A673 (cell line): ENCODE results near the gene MAML2. TPM values are rescaled to one million over a fixed set of nuclear protein-coding genes. Genes with fewer than 3 reads are reported as not detected.
"Not testable (repeated sequence)": the region's sequence is repeated elsewhere in the genome, so short reads cannot be mapped to it uniquely, and the experiment has no call there.

Experiments
- BruUV-seq: library from RNA; stranded (reverse); fragments of 400-500 nt; replicated peaks from 2 replicates; lab custom pipeline; 2021; lab: Mats Ljungman, UMichigan
- CTCF ChIA-PET: fragments of 300-600 bp; sonication (Branson Sonifier 250); formaldehyde crosslinking; loops from one replicate; lab custom pipeline; 2022; ENCODE audit warnings: antibody characterized with exemption; lab: Charles Lee
- POLR2A ChIA-PET: fragments of 300-600 bp; sonication (Branson Sonifier 250); formaldehyde crosslinking; loops from one replicate; lab custom pipeline; 2022; ENCODE audit warnings: antibody characterized with exemption; ENCODE audit not compliant: low non-redundant PET; lab: Charles Lee
- DNase-seq: peaks from one replicate; pipeline ENCODE4 v3.0.0-alpha.2; 2015; ENCODE audit warnings: low spot score
- H3K27ac ChIP-seq: fragments of 200-600 bp; sonication (generic); 2 replicates; pipeline ENCODE4 v1.5.1; 2016; ENCODE audit warnings: mixed run types, low read depth, mild to moderate bottlenecking, mixed read lengths, antibody characterized with exemption, low read length; ENCODE audit not compliant: poor library complexity, severe bottlenecking
- H3K27me3 ChIP-seq: fragments of 200-600 bp; sonication (generic); replicated peaks from 2 replicates; pipeline ENCODE4 v1.6.1; 2017; ENCODE audit warnings: mixed run types, low read depth, mild to moderate bottlenecking, mixed read lengths, antibody characterized with exemption, low read length; ENCODE audit not compliant: insufficient read depth, poor library complexity
- H3K36me3 ChIP-seq: fragments of 200-600 bp; sonication (generic); 2 replicates; pipeline ENCODE4 v1.6.1; 2016; ENCODE audit warnings: mixed run types, mild to moderate bottlenecking, mixed read lengths, antibody characterized with exemption, low read length; ENCODE audit not compliant: insufficient read depth, poor library complexity, severe bottlenecking
- H3K4me1 ChIP-seq: fragments of 200-600 bp; sonication (generic); 2 replicates; pipeline ENCODE4 v1.6.1; 2017; ENCODE audit warnings: mixed run types, mild to moderate bottlenecking, mixed read lengths, antibody characterized with exemption, low read length; ENCODE audit not compliant: insufficient read depth, poor library complexity, severe bottlenecking
- H3K4me3 ChIP-seq: fragments of 200-600 bp; sonication (generic); 2 replicates; pipeline ENCODE4 v1.5.1; 2016; ENCODE audit warnings: low read depth, mixed run types, mild to moderate bottlenecking, mixed read lengths, low read length; ENCODE audit not compliant: poor library complexity, severe bottlenecking
- H3K9me3 ChIP-seq: fragments of 200-600 bp; sonication (generic); 2 replicates; pipeline ENCODE4 v1.6.1; 2016; ENCODE audit warnings: mixed run types, low read depth, mild to moderate bottlenecking, mixed read lengths, antibody characterized with exemption, low read length; ENCODE audit not compliant: poor library complexity, severe bottlenecking
- CTCF ChIP-seq: fragments of 300-800, 200-600 bp; sonication (generic); conservative IDR thresholded peaks from 2 replicates; pipeline ENCODE4 v1.5.1; 2017; ENCODE audit warnings: low read depth, mild to moderate bottlenecking, antibody characterized with exemption, low read length, moderate library complexity, mixed read lengths
- EZH2 ChIP-seq: fragments of 200-600 bp; sonication (generic); IDR thresholded peaks from 2 replicates; pipeline ENCODE4 v1.6.1; 2017; ENCODE audit warnings: borderline replicate concordance, low read depth, mild to moderate bottlenecking, mixed read lengths, antibody characterized with exemption, low read length; ENCODE audit not compliant: poor library complexity, severe bottlenecking
- intact Hi-C: fragments of 100-400 bp; cut with micrococcal nuclease; formaldehyde crosslinking; loops from one replicate; pipeline ENCODE4 v1.10.0; 2022; ENCODE audit not compliant: unreplicated experiment
- total RNA-seq: library from RNA; stranded (reverse); gene quantifications from 2 replicates; pipeline ENCODE4 v1.2.3, GENCODE V29; 2021

The MAML2 gene
- total RNA-seq, 1 experiment from 2014 or later, result 6.4 TPM

DNA sequence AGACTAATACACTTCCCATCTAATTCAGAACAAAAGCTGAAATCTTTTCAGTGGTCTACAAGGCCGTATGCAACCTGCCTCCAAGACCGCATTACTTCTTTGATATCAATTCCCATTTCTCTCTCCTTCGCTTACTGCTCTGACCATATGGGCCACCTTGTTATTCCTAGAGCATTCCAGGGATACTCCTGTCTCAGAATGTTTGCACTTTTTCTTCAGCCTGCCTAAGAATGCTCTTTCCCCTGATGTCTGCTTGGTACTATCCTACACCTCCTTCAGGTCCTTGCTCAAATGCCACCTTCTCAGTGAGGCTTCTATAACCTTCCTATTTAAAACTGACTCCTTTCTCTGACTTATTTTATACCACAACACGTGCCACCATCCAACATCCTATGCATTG is 71.2 kb downstream of the MAML2 start:
- ChIA-PET CTCF (no interaction called here), POLR2A (no interaction called here)
- Histone ChIP-seq H3K27ac (no peak overlapping the region), H3K4me3 (no peak overlapping the region), H3K4me1 (peaks cover 32% of the 10 kb centered on the region), H3K36me3 (no peaks in the 10 kb centered on the region), H3K27me3 (no peaks in the 10 kb centered on the region), H3K9me3 (no peaks in the 10 kb centered on the region)
- intact Hi-C loops, result no loop called here
- BruUV-seq, result no TSS peak
- TF ChIP-seq EZH2 (no peak), CTCF (no peak)
- no peak for DNase-seq

- BruUV-seq, DNase-seq, CTCF ChIA-PET, H3K9me3 ChIP-seq, H3K27ac ChIP-seq, H3K36me3 ChIP-seq, H3K27me3 ChIP-seq, POLR2A ChIA-PET, intact Hi-C loops, H3K4me3 ChIP-seq: not testable (repeated sequence)
- peaks cover 35% of the 10 kb centered on the region for H3K4me1 ChIP-seq
These were observed 71.6 kb downstream of the MAML2 start for GRCh38 chr11:96271352-96271751.

- DNase-seq, H3K27me3 ChIP-seq, POLR2A ChIA-PET, H3K9me3 ChIP-seq, BruUV-seq, CTCF ChIA-PET, H3K27ac ChIP-seq, intact Hi-C loops, H3K36me3 ChIP-seq, H3K4me3 ChIP-seq: not testable (repeated sequence)
- H3K4me1 ChIP-seq, result peaks cover 38% of the 10 kb centered on the region
These were observed 74.5 kb downstream of the MAML2 start for GRCh38 chr11:96268527-96268926.

- no peak for TF ChIP-seq CTCF
- TF ChIP-seq EZH2, result no peak
- intact Hi-C loops, result no loop called here
- no peaks in the 10 kb centered on the region for H3K9me3 ChIP-seq
- POLR2A ChIA-PET, result no interaction called here
- no peak overlapping the region for H3K4me3 ChIP-seq
- BruUV-seq, result no TSS peak
- peak overlapping the region; percentile 52 for H3K27ac ChIP-seq
- DNase-seq, result no peak
- H3K36me3 ChIP-seq, result no peaks in the 10 kb centered on the region
- H3K27me3 ChIP-seq, result no peaks in the 10 kb centered on the region
- CTCF ChIA-PET, result no interaction called here
- peaks cover 32% of the 10 kb centered on the region for H3K4me1 ChIP-seq
These were observed 75.4 kb downstream of the MAML2 start for GRCh38 chr11:96267496-96268032.
